AG09309 (cell line): ENCODE measurements around the gene PRKN.

Experiments used
- DNase-seq: peaks from one replicate; pipeline ENCODE4 v3.0.0-alpha.2; 2010; ENCODE audit warnings: low read depth
- H3K4me3 ChIP-seq: 2 replicates; pipeline ENCODE4 v1.5.1; 2011; ENCODE audit warnings: mild to moderate bottlenecking, low read depth, low read length, moderate library complexity; ENCODE audit not compliant: control insufficient read depth
- TF ChIP-seq, protein P1 (sequence below): IDR thresholded peaks from 2 replicates; pipeline ENCODE4 v1.5.1; 2011; ENCODE audit warnings: mild to moderate bottlenecking, low read depth, low read length, inconsistent platforms; ENCODE audit not compliant: insufficient read depth, control insufficient read depth; ENCODE audit errors: missing control alignments

The PRKN gene

DNA sequence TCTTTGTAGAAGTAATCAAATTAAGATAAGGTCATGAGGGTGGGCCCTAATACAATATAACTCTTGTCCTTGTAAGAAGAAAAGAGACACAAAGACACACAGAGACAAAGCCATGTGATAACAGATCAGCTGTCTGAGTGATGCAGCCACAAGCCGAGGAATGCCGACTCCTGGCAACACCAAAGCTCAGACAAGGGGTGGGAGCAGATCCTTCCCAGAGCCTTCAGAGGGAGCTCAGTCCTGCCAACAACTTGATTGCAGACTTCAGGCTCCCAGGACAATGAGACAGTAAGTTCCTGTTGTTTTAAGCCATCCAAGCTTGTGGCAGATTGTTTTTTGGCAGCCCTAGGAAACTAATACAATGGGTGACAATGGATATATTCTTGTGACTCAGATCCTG, 1128.7 kb downstream of the PRKN start:
- no peak overlapping the region for H3K4me3 ChIP-seq
- TF ChIP-seq, protein P1, sequence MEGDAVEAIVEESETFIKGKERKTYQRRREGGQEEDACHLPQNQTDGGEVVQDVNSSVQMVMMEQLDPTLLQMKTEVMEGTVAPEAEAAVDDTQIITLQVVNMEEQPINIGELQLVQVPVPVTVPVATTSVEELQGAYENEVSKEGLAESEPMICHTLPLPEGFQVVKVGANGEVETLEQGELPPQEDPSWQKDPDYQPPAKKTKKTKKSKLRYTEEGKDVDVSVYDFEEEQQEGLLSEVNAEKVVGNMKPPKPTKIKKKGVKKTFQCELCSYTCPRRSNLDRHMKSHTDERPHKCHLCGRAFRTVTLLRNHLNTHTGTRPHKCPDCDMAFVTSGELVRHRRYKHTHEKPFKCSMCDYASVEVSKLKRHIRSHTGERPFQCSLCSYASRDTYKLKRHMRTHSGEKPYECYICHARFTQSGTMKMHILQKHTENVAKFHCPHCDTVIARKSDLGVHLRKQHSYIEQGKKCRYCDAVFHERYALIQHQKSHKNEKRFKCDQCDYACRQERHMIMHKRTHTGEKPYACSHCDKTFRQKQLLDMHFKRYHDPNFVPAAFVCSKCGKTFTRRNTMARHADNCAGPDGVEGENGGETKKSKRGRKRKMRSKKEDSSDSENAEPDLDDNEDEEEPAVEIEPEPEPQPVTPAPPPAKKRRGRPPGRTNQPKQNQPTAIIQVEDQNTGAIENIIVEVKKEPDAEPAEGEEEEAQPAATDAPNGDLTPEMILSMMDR, result no peak
- DNase-seq, result no peak

DNA sequence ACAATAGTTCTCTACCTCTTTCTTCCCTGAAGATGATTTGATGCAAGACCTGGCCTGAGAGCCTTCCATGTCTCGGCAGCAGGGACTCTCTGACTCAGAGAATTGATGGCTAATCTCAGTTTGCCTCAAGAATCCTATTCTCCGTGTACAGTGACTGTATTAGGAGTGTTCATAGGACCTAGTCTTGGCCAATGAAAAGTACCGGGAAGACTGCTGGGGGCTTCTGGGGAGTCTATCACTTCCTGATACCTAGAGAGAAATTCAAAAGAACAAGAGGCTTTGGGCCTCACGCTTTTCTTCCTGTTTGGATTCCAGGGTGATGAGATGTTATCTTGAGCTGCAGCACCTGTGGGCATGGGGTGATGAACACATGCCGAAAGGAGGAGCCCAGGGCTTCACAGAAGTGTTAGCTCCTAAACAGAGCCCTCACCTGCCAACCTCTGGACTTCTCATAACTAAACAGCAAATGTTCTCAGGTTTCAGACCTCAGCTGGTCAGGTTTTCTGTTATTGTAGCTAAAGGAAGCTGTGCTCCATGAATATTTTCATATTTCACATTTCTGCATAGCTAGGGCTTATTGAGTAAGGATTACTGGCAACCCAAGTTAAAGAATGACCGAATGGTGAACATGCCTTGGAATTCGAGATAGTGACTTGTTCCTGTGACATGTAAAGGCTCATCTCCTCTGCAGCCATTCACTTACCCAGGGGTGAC, 1130.6 kb downstream of the PRKN start:
- no peak overlapping the region for H3K4me3 ChIP-seq
- TF ChIP-seq, protein P1, result no peak
- no peak for DNase-seq

DNA sequence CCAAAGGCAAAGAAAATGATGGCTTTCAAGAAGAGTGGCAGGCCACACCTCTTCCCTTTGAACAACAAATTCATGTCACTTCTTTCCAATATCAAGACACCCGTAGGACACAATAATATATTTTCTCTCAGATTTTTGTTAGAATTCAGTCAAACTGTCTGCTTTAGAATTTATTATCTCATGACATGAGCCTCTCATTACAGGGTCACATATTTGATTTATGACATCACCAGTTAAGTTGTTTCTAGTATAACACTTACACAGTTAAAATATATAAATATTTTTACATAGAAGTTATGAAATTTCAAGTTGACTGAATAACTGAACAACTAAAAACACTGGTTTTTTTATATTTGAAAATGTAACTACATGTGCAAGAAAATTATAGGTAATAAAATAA, 1133.2 kb downstream of the PRKN start:
- H3K4me3 ChIP-seq, result no peak overlapping the region
- TF ChIP-seq, protein P1, result no peak
- DNase-seq, result no peak

DNA sequence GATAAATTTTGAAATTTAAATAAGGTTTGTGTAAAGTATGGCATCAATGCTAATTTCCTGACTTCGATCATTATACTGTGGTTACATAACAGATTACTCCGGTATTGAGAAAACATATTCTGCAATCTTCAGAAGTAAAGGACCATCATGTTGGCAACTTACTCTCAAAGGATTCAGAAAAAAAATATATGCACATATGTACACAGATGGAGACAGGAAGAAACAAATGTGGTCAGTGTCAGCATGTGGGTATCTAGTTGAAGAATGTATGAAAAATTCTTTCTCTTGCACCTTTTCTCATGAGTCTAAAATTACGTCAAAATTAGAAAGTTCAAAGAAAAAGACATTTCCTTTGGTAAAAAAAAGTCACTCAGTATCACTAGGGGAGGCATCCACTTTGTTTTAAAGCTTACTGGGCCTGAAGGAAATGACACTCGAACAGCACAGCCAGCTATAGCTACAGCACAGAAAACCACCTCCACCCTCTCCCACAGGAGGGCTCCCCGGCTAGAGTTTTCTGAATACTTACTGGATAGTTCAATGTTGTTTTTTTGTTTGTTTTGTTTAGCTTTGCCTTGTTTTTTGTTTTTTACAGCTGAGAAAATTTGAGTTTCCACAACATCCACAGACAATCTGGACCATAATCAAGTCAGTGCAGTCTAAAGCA, 1136.5 kb downstream of the PRKN start:
- no peak for DNase-seq
- H3K4me3 ChIP-seq, result no peak overlapping the region
- TF ChIP-seq, protein P1, result no peak

DNA sequence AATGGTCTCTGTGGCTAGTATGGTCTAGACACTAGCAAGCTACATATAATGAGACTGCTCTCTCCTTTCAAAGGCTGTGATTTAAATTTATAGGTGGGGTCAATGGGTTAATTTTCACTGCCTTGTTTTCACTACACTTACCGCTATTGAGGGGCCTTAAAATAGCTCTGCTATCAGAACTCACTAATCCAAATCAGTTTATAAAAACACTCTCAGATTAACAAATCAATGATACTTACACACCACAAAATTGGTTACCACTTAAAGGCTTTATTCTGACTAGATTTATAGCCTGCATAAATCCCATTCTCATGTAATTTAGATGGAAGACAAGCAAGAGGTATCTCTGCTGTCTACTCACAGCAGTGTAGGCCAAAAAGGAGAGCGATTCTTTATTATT, 1140.7 kb downstream of the PRKN start:
- DNase-seq, result no peak
- no peak overlapping the region for H3K4me3 ChIP-seq
- TF ChIP-seq, protein P1, result no peak

DNA sequence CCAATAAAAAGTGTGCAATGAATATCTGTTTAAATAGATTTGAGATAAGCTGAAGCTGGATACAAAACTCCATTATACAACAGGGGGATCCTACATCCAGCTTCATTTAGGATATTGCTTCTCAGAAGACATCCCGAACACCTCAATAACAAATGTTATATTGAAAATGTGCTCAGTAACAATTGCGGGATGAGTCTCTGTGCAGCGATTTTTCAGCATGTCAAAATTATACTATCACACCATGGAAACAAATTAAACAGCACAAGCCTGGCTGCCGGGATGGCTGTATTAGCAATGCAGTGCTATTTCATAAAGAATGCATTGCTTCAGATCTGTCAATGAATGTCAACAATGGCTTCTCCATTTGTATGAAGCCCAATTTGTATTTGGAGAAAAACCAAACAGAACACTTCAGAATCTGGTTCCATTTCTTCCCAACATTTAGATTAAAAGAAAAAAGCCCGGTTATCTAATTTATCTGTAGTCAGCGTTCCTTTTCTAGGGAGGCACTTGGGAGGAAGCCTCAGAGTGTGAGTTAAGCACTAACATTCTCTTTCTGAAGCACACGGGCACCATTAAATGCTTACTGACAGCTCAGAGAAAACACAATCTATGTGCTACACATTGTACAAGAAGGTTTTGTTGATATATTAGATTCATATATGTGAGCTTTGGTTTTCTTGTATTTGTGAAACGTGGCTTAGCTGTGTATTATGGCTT, 1142.8 kb downstream of the PRKN start:
- TF ChIP-seq, protein P1, result no peak
- no peak for DNase-seq
- H3K4me3 ChIP-seq, result no peak overlapping the region
